Endothelial cell of umbilical vein (primary cell): ENCODE measurements around the gene PLXNA4. TPM values are rescaled to one million over a fixed set of nuclear protein-coding genes. Genes with fewer than 3 reads are reported as not detected.

Experiments
- BruUV-seq: library from RNA; stranded (reverse); fragments of 400-500 nt; replicated peaks from 2 replicates; lab custom pipeline; 2021; lab: Mats Ljungman, UMichigan
- CTCF ChIA-PET: fragments of 300-600, 350-600 bp; sonication (Branson Sonifier 250); formaldehyde crosslinking; loops from one replicate; lab custom pipeline; 2021; ENCODE audit warnings: antibody characterized with exemption, inconsistent platforms; lab: Charles Lee
- POLR2A ChIA-PET: fragments of 300-600, 350-600 bp; sonication (Branson Sonifier 250); formaldehyde crosslinking; loops from one replicate; lab custom pipeline; 2021; ENCODE audit warnings: antibody characterized with exemption, inconsistent platforms; lab: Charles Lee
- DNase-seq: peaks from one replicate; pipeline ENCODE4 v3.0.0-alpha.2; 2011; ENCODE audit warnings: low read depth, low spot score
- FAIRE-seq: peaks from 2 replicates; lab custom pipeline; 2011; peaks lifted over from hg19 to GRCh38; lab: Jason Lieb, UNC
- H2AFZ ChIP-seq: 2 replicates; pipeline ENCODE4 v1.6.0; 2012; ENCODE audit warnings: low read depth, low read length, control low read depth, inconsistent platforms
- H3K27ac ChIP-seq: 2 replicates; pipeline ENCODE4 v1.5.1; 2011; ENCODE audit warnings: low read depth, mild to moderate bottlenecking, control low read depth, low read length, moderate library complexity; ENCODE audit not compliant: insufficient read depth
- H3K27me3 ChIP-seq, 2 experiments: 2 replicates each; pipeline versions ENCODE4 v1.6.0 to v1.6.1; 2011; ENCODE audit warnings: low read length in 2 of 2, mixed read lengths in 1 of 2; ENCODE audit not compliant: control insufficient read depth in 2 of 2, insufficient read depth in 2 of 2
- H3K36me3 ChIP-seq, 2 experiments: 2 replicates in 1 of 2; 3 replicates in 1 of 2; pipeline ENCODE4 v1.5.1; 2011; ENCODE audit warnings: low read length in 2 of 2, mild to moderate bottlenecking in 1 of 2, moderate library complexity in 1 of 2; ENCODE audit not compliant: control insufficient read depth in 2 of 2, insufficient read depth in 2 of 2; ENCODE audit errors: extremely low read depth in 1 of 2
- H3K4me1 ChIP-seq: 3 replicates; pipeline ENCODE4 v1.5.1; 2011; ENCODE audit warnings: mild to moderate bottlenecking, low read length; ENCODE audit not compliant: control insufficient read depth, insufficient read depth; ENCODE audit errors: extremely low read depth
- H3K4me2 ChIP-seq: 2 replicates; pipeline ENCODE4 v1.6.1; 2011; ENCODE audit warnings: low read length, control low read depth, mixed read lengths; ENCODE audit not compliant: insufficient read depth
- H3K4me3 ChIP-seq, 3 experiments: fragments of 200-600 bp in 1 of 3; sonication (generic), shearing (Covaris generic) in 1 of 3; replicated peaks in 1 of 3; 2 replicates each; pipeline ENCODE4 v1.5.1; 2011 to 2016; ENCODE audit warnings: control low read depth in 3 of 3, low read length in 3 of 3, mild to moderate bottlenecking in 2 of 3, inconsistent platforms in 1 of 3, low read depth in 1 of 3, moderate library complexity in 1 of 3; ENCODE audit not compliant: insufficient read depth in 1 of 3
- H3K79me2 ChIP-seq: 2 replicates; pipeline ENCODE4 v1.6.0; 2012; ENCODE audit warnings: low read length, inconsistent platforms; ENCODE audit not compliant: control insufficient read depth, insufficient read depth
- H3K9ac ChIP-seq: replicated peaks from 2 replicates; pipeline ENCODE3; 2011; ENCODE audit warnings: low read length, control low read depth; ENCODE audit not compliant: insufficient read depth; ENCODE audit errors: extremely low read depth
- H3K9me1 ChIP-seq: replicated peaks from 3 replicates; pipeline ENCODE4 v1.6.0; 2011; ENCODE audit warnings: mild to moderate bottlenecking, low read length; ENCODE audit not compliant: control insufficient read depth, insufficient read depth; ENCODE audit errors: extremely low read depth
- H3K9me3 ChIP-seq: replicated peaks from 2 replicates; pipeline ENCODE4 v1.5.1; 2012; ENCODE audit warnings: low read length, inconsistent platforms; ENCODE audit not compliant: control insufficient read depth, insufficient read depth
- H4K20me1 ChIP-seq: replicated peaks from 2 replicates; pipeline ENCODE3; 2011; ENCODE audit warnings: mild to moderate bottlenecking, low read length; ENCODE audit not compliant: control insufficient read depth, insufficient read depth; ENCODE audit errors: extremely low read depth
- EZH2 ChIP-seq: IDR thresholded peaks from 2 replicates; pipeline ENCODE4 v1.6.1; 2012; ENCODE audit warnings: borderline replicate concordance, low read depth, mild to moderate bottlenecking, moderate library complexity, low read length, inconsistent platforms; ENCODE audit not compliant: severe bottlenecking
- FOS ChIP-seq: IDR thresholded peaks from 2 replicates; pipeline ENCODE4 v1.6.1; 2011; ENCODE audit warnings: mild to moderate bottlenecking, low read length, moderate library complexity, borderline replicate concordance; ENCODE audit not compliant: insufficient read depth
- GATA2 ChIP-seq: IDR thresholded peaks from 2 replicates; pipeline ENCODE4 v1.7.0; 2011; ENCODE audit warnings: low read depth, mild to moderate bottlenecking, moderate library complexity, mixed read lengths, low read length; ENCODE audit not compliant: insufficient read length, insufficient read depth
- JUN ChIP-seq: IDR thresholded peaks from 2 replicates; pipeline ENCODE4 v1.6.1; 2011; ENCODE audit warnings: borderline replicate concordance, low read depth; ENCODE audit not compliant: insufficient read length, insufficient read depth
- MYC ChIP-seq: IDR thresholded peaks from one replicate; pipeline ENCODE4 v1.6.1; 2011; ENCODE audit warnings: mild to moderate bottlenecking, low read depth, low read length
- POLR2A ChIP-seq: IDR thresholded peaks from 2 replicates; pipeline ENCODE4 v1.6.1; 2012; ENCODE audit warnings: low read depth, mild to moderate bottlenecking, control low read depth, low read length
- POLR2AphosphoS5 ChIP-seq: IDR thresholded peaks from 2 replicates; pipeline ENCODE4 v1.6.1; 2012; ENCODE audit warnings: low read depth, mild to moderate bottlenecking, control low read depth, low read length, moderate library complexity; ENCODE audit not compliant: insufficient read depth
- dilution Hi-C: fragments of 300-500 bp; cut with MboI; formaldehyde crosslinking; loops from one replicate; pipeline ENCODE4 v1.15.0; 2019; ENCODE audit warnings: low sequenced_read_pairs; ENCODE audit not compliant: extremely low pct_ligation_motif_present
- intact Hi-C: fragments of 100-400 bp; cut with micrococcal nuclease; formaldehyde crosslinking; loops from one replicate; pipeline ENCODE4 v1.10.0; 2022
- polyA plus RNA-seq, 4 experiments: library from polyadenylated mRNA; depleted of rRNA in 3 of 4; stranded (reverse) in 3 of 4; unstranded in 1 of 4; fragments of >200 nt; gene quantifications; 2 replicates each; pipeline versions ENCODE4 v1.2.1 to v1.2.3, GENCODE V29; 2011 to 2012; ENCODE audit warnings: missing spikeins in 1 of 4
- total RNA-seq: library from RNA; stranded (reverse); gene quantifications from 2 replicates; pipeline ENCODE4 v1.2.3, GENCODE V29; 2021
- TF ChIP-seq, protein P1 (sequence below): IDR thresholded peaks from 2 replicates; pipeline ENCODE4 v1.6.1; 2011; ENCODE audit not compliant: insufficient read depth, insufficient read length
- TF ChIP-seq, protein P2 (sequence below), 2 donors: IDR thresholded peaks; 1 replicate in 1 of 2; 2 replicates in 1 of 2; pipeline ENCODE4 v1.5.1; 2011; ENCODE audit warnings: low read length in 2 of 2, mild to moderate bottlenecking in 2 of 2, moderate library complexity in 2 of 2, control low read depth in 1 of 2, inconsistent platforms in 1 of 2, low read depth in 1 of 2; ENCODE audit not compliant: insufficient read depth in 1 of 2; ENCODE audit errors: extremely low read depth in 1 of 2

Gene PLXNA4
- total and polyA plus RNA-seq, 2 donors (not counting 3 experiments of a cell fraction or from before 2014, with no cell fraction given), result 12.1 to 20.4 TPM

DNA sequence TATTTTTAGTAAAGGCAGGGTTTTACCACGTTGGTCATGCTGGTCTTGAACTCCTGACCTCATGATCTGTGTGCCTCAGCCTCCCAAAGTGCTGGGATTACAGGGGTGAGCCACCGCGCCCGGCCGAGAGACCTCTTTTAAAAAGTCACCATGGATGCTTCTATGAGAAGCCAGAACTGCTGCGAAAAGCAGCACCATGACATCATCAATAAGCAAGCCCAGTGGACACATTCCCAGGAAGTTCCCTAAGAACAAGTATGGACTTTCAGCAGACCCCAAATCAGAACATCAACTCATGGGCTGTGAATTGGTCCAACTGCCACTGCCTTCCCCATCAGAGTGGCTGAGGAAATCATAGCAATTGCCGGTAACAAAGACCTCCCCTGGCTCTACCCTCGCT is 93.4 kb downstream of the PLXNA4 start:
- dilution Hi-C loops, result no loop called here

More for the DNA sequence above, 93.4 kb downstream of the PLXNA4 start:
- no peak overlapping the region for H3K4me2 ChIP-seq
- H2AFZ ChIP-seq, result no peak overlapping the region
- CTCF ChIA-PET, result interaction anchor here (1.4 kb wide), 1 partner anchor 98 kb away, joined by 3 read pairs; no protein-coding TSS in a partner anchor
- no peaks in the 10 kb centered on the region for H3K9me3 ChIP-seq
- no peak for DNase-seq
- intact Hi-C loops, result no loop called here
- no peak overlapping the region for H3K4me3 ChIP-seq
- no peak overlapping the region for H3K9ac ChIP-seq
- H3K27ac ChIP-seq, result no peak overlapping the region
- H4K20me1 ChIP-seq, result no peaks in the 10 kb centered on the region
- POLR2A ChIA-PET, result no interaction called here
- no TSS peak for BruUV-seq
- H3K27me3 ChIP-seq, result no peaks in the 10 kb centered on the region
- TF ChIP-seq, protein P1, sequence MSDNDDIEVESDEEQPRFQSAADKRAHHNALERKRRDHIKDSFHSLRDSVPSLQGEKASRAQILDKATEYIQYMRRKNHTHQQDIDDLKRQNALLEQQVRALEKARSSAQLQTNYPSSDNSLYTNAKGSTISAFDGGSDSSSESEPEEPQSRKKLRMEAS, result no peak
- TF ChIP-seq FOS (no peak), POLR2A (no peak), GATA2 (no peak), JUN (no peak), MYC (no peak), POLR2AphosphoS5 (no peak), EZH2 (no peak)
- TF ChIP-seq, protein P2, sequence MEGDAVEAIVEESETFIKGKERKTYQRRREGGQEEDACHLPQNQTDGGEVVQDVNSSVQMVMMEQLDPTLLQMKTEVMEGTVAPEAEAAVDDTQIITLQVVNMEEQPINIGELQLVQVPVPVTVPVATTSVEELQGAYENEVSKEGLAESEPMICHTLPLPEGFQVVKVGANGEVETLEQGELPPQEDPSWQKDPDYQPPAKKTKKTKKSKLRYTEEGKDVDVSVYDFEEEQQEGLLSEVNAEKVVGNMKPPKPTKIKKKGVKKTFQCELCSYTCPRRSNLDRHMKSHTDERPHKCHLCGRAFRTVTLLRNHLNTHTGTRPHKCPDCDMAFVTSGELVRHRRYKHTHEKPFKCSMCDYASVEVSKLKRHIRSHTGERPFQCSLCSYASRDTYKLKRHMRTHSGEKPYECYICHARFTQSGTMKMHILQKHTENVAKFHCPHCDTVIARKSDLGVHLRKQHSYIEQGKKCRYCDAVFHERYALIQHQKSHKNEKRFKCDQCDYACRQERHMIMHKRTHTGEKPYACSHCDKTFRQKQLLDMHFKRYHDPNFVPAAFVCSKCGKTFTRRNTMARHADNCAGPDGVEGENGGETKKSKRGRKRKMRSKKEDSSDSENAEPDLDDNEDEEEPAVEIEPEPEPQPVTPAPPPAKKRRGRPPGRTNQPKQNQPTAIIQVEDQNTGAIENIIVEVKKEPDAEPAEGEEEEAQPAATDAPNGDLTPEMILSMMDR (IDR thresholded peaks at IDR 0.05; ENCODE audit: extremely low read depth in 1 of 2, insufficient read depth in 1 of 2, low read depth in 1 of 2, low read length in 2 of 2), result no peak
- peaks cover 24% of the 10 kb centered on the region for H3K4me1 ChIP-seq
- H3K9me1 ChIP-seq, result no peaks in the 10 kb centered on the region
- no peaks in the 10 kb centered on the region for H3K79me2 ChIP-seq
- H3K36me3 ChIP-seq, result no peaks in the 10 kb centered on the region
- FAIRE-seq, result no peak
